H1 (cell line): Measurements from ENCODE around the gene RAB33A. TPM values are rescaled to one million over a fixed set of nuclear protein-coding genes. Genes with fewer than 3 reads are reported as not detected.

ENCODE experiments used
- CBX8 ChIP-seq: fragments of 300-800, 300-1000 bp; sonication (generic); IDR thresholded peaks from 2 replicates; pipeline ENCODE4 v1.7.1; 2016; ENCODE audit warnings: low read depth, low read length, borderline replicate concordance
- CEBPB ChIP-seq: IDR thresholded peaks from 2 replicates; pipeline ENCODE4 v1.6.1; 2012; ENCODE audit warnings: low read depth, low read length
- NRF1 ChIP-seq: IDR thresholded peaks from 2 replicates; pipeline ENCODE4 v1.6.1; 2011; ENCODE audit warnings: mild to moderate bottlenecking, low read depth, low read length, improper control_type of control experiment
- polyA plus RNA-seq, 7 experiments: library from polyadenylated mRNA; depleted of rRNA in 3 of 7; stranded (reverse) in 5 of 7; unstranded in 2 of 7; fragments of >200 nt in 5 of 7; fragments of 200-250 nt in 2 of 7; gene quantifications; 1 replicate in 5 of 7; 2 replicates in 1 of 7; 4 replicates in 1 of 7; pipeline versions ENCODE4 v1.2.1 to v1.2.3, GENCODE V29; 2011 to 2013; ENCODE audit warnings: missing spikeins in 2 of 7, mixed read lengths in 2 of 7
- total RNA-seq: library from RNA; stranded (reverse); fragmentation: NEBNext Ultra II Directional; extraction: Animal tissue kit (Norgen Biotek cat#: 25700); gene quantifications from 2 replicates; pipeline ENCODE4 v1.2.1, GENCODE V29; 2021

RAB33A gene
- total and polyA plus RNA-seq, 2 of the 8 experiments (the other 6 are each of a cell fraction or from before 2014, with no cell fraction given): 2.8 to 4.6 TPM

GRCh38 chrX:130197464-130197863 lies 25.7 kb downstream of the RAB33A start (continued):
- TF ChIP-seq CBX8 (no peak), CEBPB (no peak), NRF1 (no peak)
